GM10266 (cell line): ENCODE data around the gene CBL.

Source experiments
- DNase-seq: peaks from one replicate; pipeline ENCODE4 v3.0.0; 2012; ENCODE audit errors: extremely low spot score
- TF ChIP-seq, protein P1 (sequence below): IDR thresholded peaks from 2 replicates; pipeline ENCODE4 v1.5.1; 2012; ENCODE audit warnings: mild to moderate bottlenecking, low read depth; ENCODE audit not compliant: control insufficient read depth, insufficient read depth; ENCODE audit errors: missing control alignments

CBL gene

DNA sequence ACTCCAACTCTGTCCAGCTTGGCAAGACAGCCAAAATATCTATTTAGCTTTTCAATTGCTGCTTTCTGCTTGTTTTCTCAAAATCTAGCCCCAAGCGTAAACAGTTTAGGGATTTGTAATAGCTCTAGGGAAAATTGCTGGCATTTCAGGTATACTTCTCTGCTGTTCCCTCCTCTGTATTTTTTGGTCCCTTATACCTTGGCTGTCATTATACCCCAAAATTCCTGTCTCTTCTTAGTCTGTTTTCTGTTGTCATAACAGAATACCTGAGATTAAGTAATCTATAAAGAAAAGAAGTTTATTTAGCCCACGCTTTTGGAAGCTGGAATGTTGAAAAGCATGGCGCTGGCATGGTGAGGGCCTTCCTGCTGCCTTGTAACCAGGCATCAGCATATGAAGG, 87.3 kb downstream of the CBL start:
- no peak for DNase-seq
- TF ChIP-seq, protein P1, sequence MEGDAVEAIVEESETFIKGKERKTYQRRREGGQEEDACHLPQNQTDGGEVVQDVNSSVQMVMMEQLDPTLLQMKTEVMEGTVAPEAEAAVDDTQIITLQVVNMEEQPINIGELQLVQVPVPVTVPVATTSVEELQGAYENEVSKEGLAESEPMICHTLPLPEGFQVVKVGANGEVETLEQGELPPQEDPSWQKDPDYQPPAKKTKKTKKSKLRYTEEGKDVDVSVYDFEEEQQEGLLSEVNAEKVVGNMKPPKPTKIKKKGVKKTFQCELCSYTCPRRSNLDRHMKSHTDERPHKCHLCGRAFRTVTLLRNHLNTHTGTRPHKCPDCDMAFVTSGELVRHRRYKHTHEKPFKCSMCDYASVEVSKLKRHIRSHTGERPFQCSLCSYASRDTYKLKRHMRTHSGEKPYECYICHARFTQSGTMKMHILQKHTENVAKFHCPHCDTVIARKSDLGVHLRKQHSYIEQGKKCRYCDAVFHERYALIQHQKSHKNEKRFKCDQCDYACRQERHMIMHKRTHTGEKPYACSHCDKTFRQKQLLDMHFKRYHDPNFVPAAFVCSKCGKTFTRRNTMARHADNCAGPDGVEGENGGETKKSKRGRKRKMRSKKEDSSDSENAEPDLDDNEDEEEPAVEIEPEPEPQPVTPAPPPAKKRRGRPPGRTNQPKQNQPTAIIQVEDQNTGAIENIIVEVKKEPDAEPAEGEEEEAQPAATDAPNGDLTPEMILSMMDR: no peak

DNA sequence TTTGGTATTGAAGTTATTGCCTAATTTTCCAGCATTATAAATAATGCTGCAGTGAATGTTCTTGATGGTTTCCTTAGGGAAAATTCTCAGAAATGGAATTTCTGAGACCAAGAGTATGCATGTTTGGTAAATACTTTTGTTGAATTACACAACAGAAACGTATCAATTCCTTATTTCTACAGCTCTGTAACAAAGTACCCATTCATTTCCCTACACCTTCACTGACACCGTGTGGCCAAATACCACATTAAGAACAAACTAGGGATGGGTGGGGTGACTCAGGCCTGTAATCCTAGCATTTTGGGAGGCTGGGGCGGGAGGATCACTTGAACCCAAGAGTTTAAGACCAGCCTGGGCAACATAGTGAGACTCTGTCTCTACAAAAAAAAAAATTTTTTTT, 89.0 kb downstream of the CBL start:
- no peak for DNase-seq
- TF ChIP-seq, protein P1: no peak

DNA sequence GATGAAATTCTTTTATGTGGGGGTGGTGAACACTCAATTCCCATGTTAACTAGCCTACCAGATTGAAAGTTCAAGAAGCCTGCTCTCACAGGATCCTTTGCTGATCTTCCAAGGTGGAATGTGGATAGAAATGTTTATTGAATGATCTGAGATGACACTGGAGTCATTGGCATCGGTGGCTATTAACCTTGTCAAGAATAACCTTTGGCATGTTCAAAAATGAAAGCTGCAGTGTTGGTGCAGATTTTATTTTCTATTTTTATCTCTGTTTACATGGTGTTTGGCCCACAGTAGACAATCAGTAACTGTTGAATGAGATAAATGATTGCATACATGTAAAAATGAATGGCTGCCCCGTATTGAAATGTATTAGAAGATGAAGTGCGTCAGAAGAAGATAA, 91.8 kb downstream of the CBL start:
- TF ChIP-seq, protein P1: no peak
- DNase-seq: no peak

DNA sequence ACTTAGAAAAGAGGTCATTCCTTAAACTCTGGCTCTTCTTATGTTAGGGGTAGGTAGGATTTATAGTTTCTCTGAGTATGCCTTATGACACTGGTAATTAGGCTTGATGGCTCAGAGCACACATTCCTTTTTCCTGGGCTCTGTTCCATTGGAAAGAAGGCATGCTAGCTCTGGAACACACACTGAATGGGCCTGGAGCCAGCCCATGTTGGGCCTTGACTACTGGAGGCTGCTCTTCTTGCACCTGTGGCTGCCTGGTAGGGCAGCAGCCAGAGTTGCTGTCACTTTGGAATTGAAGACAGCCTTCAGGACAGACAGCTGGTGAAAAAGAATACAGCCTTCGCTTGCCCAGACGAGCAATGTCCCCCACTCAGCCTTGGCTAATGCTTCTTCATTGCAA, 92.6 kb downstream of the CBL start:
- DNase-seq: no peak
- TF ChIP-seq, protein P1: no peak

DNA sequence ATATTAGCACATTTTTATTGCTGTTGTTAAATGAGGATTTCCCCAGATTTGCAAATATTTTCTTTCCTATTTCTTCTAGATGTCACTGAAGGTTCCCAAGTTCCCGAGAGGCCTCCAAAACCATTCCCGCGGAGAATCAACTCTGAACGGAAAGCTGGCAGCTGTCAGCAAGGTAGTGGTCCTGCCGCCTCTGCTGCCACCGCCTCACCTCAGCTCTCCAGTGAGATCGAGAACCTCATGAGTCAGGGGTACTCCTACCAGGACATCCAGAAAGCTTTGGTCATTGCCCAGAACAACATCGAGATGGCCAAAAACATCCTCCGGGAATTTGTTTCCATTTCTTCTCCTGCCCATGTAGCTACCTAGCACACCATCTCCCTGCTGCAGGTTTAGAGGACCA, 93.3 kb downstream of the CBL start:
- DNase-seq: no peak
- TF ChIP-seq, protein P1: no peak

DNA sequence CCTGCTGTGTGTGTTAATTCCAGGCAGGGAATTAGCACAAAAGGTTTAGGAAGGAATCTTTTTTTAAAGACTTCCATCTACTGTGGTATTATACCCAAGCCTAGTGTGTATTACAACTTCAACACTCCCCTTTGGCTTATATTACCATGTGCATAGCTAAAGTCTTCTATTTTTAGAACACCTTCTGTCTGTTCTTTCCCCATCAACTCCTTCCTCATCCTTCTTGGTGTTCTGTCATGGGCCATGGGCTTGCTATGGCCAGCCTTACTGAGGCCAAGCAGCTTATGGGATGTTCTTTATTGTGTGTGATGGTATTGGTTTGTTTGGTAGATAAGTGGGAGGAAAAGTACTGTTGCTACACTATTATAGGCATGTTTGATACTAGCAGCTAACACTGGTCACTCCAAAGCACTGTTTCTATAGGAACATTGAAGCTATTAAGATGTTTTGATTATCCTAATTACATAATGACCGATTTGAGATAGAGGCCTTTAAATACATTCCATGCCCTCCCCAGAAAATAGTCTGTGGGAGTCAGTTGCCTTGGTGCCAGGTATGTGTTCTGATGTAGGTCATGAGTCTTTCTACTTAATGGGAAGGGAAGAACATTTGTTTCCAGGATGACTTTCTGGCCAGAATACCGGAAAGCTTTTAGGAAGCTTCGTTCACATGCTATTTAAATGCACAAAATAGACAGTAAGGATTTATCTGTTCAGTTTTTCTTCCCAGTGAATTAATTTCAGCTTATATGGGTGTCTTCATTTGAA, 94.2 kb downstream of the CBL start:
- TF ChIP-seq, protein P1: no peak
- DNase-seq: no peak

DNA sequence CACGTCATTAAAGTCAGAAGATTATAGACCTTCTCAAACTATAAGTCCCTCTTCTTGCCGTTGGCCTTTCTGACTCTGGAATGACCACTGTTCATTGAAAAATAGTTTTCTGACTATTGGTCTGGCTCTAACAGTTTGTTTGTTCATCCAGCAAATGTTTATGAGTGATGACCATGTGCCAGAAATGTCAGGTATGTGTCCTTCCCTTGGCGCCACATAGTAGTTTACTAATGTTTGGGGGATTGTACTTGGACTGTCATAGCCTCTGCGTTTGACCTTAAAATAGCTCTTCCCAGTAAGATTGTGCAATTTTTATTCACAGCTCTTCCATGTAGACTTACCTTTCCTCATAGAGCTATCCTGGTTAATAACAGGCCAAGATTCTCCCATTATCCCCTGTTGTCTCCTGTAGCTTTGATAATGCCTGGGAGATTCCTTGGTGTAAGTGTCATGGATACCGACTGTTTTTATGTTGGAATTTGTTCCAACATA, 97.1 kb downstream of the CBL start:
- no peak for DNase-seq
- TF ChIP-seq, protein P1: no peak
